Measurements from ENCODE around the gene MED26.

MED26 gene

DNA sequence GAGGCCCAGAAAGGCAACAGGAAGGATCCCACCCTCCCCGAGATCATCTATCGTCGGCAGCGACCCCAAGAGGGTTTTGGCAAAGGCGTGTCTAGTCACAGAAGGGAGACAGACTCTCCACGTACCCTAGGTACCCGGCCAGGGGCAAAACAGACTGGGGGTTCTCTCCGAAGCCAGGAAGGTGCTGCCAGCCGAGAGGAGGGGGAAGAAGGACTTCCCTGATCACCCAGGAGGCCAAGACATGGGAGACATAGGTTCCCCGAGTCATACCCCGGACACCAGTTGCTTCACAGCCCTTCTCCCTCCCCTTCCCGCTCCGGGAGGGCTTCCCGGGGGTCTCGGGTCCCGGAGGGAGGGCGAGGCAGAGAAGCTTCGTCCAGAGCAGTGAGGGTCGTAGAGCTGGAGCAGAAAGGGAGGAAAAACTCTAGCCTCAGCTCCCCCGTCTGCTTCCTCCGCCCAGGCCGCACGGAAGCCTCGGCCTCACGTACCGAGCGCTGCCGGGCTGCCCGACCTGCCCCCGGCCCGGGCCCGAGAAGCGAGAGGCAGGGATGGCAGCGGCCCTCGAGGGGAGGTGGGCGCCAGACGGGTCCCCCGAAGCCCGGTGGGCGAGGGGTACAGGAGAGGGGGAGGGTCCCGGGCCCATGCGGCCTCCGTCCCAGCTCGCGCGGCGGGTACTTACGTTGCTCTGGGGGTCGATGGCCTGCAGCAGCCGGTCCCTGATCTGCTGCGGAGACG, 644 bp downstream of the MED26 start (continued):
- TF ChIP-seq HOXC10 (CRISPR knock-in tag; IDR thresholded peaks at IDR 0.05) (no peak), ZNF549 (tag by site-specific recombination; IDR thresholded peaks at IDR 0.05) (no peak), YY2 (tag by site-specific recombination; IDR thresholded peaks at IDR 0.05) (no peak), ZNF184 (tag by site-specific recombination; IDR thresholded peaks at IDR 0.05) (no peak), ZNF658 (tag by site-specific recombination; IDR thresholded peaks at IDR 0.05) (no peak), MYNN (tag by site-specific recombination; IDR thresholded peaks at IDR 0.05; ENCODE audit: borderline replicate concordance) (no peak), SCRT1 (tag by site-specific recombination; IDR thresholded peaks at IDR 0.05; ENCODE audit: borderline replicate concordance) (peak; percentile 85), SP7 (tag by site-specific recombination; IDR thresholded peaks at IDR 0.05) (no peak), ZNF37A (tag by site-specific recombination; IDR thresholded peaks at IDR 0.05) (no peak), ZIC2 (tag by site-specific recombination; IDR thresholded peaks at IDR 0.05) (peak; percentile 47), RBAK (tag by site-specific recombination; IDR thresholded peaks at IDR 0.05) (no peak), ZNF24 (tag by site-specific recombination; IDR thresholded peaks at IDR 0.05) (0 out of 2 replicates have a peak, but pooled peaks have one; percentile 20), KLF10 (tag by site-specific recombination; IDR thresholded peaks at IDR 0.05) (no peak), ZNF624 (tag by site-specific recombination; IDR thresholded peaks at IDR 0.05) (no peak), ZNF133 (tag by site-specific recombination; IDR thresholded peaks at IDR 0.05) (no peak), ZNF837 (tag by site-specific recombination; IDR thresholded peaks at IDR 0.05) (no peak), PRDM1 (tag by site-specific recombination; IDR thresholded peaks at IDR 0.05) (no peak), ZNF510 (tag by site-specific recombination; IDR thresholded peaks at IDR 0.05; ENCODE audit: insufficient replicate concordance) (no peak), ZNF10 (tag by site-specific recombination; IDR thresholded peaks at IDR 0.05) (no peak), ZNF571 (tag by site-specific recombination; IDR thresholded peaks at IDR 0.05) (no peak), ZBTB1 (tag by site-specific recombination; IDR thresholded peaks at IDR 0.05) (no peak), BCL11A (tag by site-specific recombination; IDR thresholded peaks at IDR 0.05; ENCODE audit: low read depth) (no peak), ZNF341 (tag by site-specific recombination; IDR thresholded peaks at IDR 0.05; ENCODE audit: low read depth) (no peak), ZNF654 (tag by site-specific recombination; IDR thresholded peaks at IDR 0.05; ENCODE audit: low read depth) (no peak), ZNF768 (tag by site-specific recombination; IDR thresholded peaks at IDR 0.05) (no peak), ZNF629 (tag by site-specific recombination; IDR thresholded peaks at IDR 0.05) (no peak), ZNF677 (tag by site-specific recombination; IDR thresholded peaks at IDR 0.05) (no peak)
- TF ChIP-seq, protein P1, sequence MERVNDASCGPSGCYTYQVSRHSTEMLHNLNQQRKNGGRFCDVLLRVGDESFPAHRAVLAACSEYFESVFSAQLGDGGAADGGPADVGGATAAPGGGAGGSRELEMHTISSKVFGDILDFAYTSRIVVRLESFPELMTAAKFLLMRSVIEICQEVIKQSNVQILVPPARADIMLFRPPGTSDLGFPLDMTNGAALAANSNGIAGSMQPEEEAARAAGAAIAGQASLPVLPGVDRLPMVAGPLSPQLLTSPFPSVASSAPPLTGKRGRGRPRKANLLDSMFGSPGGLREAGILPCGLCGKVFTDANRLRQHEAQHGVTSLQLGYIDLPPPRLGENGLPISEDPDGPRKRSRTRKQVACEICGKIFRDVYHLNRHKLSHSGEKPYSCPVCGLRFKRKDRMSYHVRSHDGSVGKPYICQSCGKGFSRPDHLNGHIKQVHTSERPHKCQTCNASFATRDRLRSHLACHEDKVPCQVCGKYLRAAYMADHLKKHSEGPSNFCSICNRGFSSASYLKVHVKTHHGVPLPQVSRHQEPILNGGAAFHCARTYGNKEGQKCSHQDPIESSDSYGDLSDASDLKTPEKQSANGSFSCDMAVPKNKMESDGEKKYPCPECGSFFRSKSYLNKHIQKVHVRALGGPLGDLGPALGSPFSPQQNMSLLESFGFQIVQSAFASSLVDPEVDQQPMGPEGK (tag by site-specific recombination; IDR thresholded peaks at IDR 0.05), result no peak
- TF ChIP-seq, protein P2, sequence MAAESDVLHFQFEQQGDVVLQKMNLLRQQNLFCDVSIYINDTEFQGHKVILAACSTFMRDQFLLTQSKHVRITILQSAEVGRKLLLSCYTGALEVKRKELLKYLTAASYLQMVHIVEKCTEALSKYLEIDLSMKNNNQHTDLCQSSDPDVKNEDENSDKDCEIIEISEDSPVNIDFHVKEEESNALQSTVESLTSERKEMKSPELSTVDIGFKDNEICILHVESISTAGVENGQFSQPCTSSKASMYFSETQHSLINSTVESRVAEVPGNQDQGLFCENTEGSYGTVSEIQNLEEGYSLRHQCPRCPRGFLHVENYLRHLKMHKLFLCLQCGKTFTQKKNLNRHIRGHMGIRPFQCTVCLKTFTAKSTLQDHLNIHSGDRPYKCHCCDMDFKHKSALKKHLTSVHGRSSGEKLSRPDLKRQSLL (tag by site-specific recombination; IDR thresholded peaks at IDR 0.05), result no peak
- TF ChIP-seq, protein P3, sequence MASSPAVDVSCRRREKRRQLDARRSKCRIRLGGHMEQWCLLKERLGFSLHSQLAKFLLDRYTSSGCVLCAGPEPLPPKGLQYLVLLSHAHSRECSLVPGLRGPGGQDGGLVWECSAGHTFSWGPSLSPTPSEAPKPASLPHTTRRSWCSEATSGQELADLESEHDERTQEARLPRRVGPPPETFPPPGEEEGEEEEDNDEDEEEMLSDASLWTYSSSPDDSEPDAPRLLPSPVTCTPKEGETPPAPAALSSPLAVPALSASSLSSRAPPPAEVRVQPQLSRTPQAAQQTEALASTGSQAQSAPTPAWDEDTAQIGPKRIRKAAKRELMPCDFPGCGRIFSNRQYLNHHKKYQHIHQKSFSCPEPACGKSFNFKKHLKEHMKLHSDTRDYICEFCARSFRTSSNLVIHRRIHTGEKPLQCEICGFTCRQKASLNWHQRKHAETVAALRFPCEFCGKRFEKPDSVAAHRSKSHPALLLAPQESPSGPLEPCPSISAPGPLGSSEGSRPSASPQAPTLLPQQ (tag by site-specific recombination; IDR thresholded peaks at IDR 0.05), result 0 out of 2 replicates have a peak, but pooled peaks have one; percentile 13
- TF ChIP-seq, protein P4, sequence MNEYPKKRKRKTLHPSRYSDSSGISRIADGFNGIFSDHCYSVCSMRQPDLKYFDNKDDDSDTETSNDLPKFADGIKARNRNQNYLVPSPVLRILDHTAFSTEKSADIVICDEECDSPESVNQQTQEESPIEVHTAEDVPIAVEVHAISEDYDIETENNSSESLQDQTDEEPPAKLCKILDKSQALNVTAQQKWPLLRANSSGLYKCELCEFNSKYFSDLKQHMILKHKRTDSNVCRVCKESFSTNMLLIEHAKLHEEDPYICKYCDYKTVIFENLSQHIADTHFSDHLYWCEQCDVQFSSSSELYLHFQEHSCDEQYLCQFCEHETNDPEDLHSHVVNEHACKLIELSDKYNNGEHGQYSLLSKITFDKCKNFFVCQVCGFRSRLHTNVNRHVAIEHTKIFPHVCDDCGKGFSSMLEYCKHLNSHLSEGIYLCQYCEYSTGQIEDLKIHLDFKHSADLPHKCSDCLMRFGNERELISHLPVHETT (tag by site-specific recombination; IDR thresholded peaks at IDR 0.05), result no peak
- TF ChIP-seq, protein P5, sequence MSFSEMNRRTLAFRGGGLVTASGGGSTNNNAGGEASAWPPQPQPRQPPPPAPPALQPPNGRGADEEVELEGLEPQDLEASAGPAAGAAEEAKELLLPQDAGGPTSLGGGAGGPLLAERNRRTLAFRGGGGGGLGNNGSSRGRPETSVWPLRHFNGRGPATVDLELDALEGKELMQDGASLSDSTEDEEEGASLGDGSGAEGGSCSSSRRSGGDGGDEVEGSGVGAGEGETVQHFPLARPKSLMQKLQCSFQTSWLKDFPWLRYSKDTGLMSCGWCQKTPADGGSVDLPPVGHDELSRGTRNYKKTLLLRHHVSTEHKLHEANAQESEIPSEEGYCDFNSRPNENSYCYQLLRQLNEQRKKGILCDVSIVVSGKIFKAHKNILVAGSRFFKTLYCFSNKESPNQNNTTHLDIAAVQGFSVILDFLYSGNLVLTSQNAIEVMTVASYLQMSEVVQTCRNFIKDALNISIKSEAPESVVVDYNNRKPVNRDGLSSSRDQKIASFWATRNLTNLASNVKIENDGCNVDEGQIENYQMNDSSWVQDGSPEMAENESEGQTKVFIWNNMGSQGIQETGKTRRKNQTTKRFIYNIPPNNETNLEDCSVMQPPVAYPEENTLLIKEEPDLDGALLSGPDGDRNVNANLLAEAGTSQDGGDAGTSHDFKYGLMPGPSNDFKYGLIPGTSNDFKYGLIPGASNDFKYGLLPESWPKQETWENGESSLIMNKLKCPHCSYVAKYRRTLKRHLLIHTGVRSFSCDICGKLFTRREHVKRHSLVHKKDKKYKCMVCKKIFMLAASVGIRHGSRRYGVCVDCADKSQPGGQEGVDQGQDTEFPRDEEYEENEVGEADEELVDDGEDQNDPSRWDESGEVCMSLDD (tag by site-specific recombination; IDR thresholded peaks at IDR 0.05), result 0 out of 2 replicates have a peak, but pooled peaks have one; percentile 29

All from HEK293 (cell line).